AG04450 (cell line): ENCODE results near the gene NR1I3. TPM values are rescaled to one million over a fixed set of nuclear protein-coding genes. Genes with fewer than 3 reads are reported as not detected.

Experiments
- CTCF ChIA-PET: fragments of 300-600, 350-600 bp; formaldehyde crosslinking; extraction: SDS; loops from one replicate; lab custom pipeline; 2022; ENCODE audit warnings: antibody characterized with exemption, inconsistent platforms; lab: Charles Lee
- POLR2A ChIA-PET: fragments of 350-600 bp; formaldehyde crosslinking; extraction: SDS; loops from one replicate; lab custom pipeline; 2021; ENCODE audit warnings: antibody characterized with exemption, inconsistent platforms; lab: Yijun Ruan, JAX
- DNase-seq: peaks from one replicate; pipeline ENCODE4 v3.0.0-alpha.2; 2011; ENCODE audit warnings: low read depth, low spot score
- H3K27ac ChIP-seq: one replicate; pipeline ENCODE4 v1.5.1; 2012; ENCODE audit warnings: low read depth, low read length, control low read depth
- H3K27me3 ChIP-seq: one replicate; pipeline ENCODE4 v1.6.0; 2012; ENCODE audit warnings: low read length; ENCODE audit not compliant: control insufficient read depth, insufficient read depth
- H3K4me3 ChIP-seq: 2 replicates; pipeline ENCODE4 v1.5.1; 2011; ENCODE audit warnings: mild to moderate bottlenecking, low read depth, low read length, control low read depth
- H3K9me3 ChIP-seq: 2 replicates; pipeline ENCODE4 v1.5.1; 2012; ENCODE audit warnings: low read length; ENCODE audit not compliant: control insufficient read depth, insufficient read depth
- polyA plus RNA-seq: library from polyadenylated mRNA; depleted of rRNA; stranded (reverse); fragments of >200 nt; gene quantifications from 2 replicates; pipeline ENCODE4 v1.2.3, GENCODE V29; 2011
- TF ChIP-seq, protein P1 (sequence below): IDR thresholded peaks from 2 replicates; pipeline ENCODE4 v1.5.1; 2011; ENCODE audit warnings: low read depth, low read length, control low read depth, inconsistent platforms

NR1I3 gene
- polyA plus RNA-seq, 1 experiment = not detected

GRCh38 chr1:161188381-161188780 lies 49.6 kb downstream of the NR1I3 start:
- Histone ChIP-seq H3K27me3 (no peaks in the 10 kb centered on the region), H3K27ac (no peak overlapping the region), H3K9me3 (no peaks in the 10 kb centered on the region), H3K4me3 (no peak overlapping the region)
- TF ChIP-seq, protein P1, sequence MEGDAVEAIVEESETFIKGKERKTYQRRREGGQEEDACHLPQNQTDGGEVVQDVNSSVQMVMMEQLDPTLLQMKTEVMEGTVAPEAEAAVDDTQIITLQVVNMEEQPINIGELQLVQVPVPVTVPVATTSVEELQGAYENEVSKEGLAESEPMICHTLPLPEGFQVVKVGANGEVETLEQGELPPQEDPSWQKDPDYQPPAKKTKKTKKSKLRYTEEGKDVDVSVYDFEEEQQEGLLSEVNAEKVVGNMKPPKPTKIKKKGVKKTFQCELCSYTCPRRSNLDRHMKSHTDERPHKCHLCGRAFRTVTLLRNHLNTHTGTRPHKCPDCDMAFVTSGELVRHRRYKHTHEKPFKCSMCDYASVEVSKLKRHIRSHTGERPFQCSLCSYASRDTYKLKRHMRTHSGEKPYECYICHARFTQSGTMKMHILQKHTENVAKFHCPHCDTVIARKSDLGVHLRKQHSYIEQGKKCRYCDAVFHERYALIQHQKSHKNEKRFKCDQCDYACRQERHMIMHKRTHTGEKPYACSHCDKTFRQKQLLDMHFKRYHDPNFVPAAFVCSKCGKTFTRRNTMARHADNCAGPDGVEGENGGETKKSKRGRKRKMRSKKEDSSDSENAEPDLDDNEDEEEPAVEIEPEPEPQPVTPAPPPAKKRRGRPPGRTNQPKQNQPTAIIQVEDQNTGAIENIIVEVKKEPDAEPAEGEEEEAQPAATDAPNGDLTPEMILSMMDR = no peak
- CTCF ChIA-PET = interaction anchor here (2.1 kb wide), 1 partner anchor 37 kb away, joined by 5 read pairs; the partner anchor contains the start of gene TOMM40L
- no peak for DNase-seq
- POLR2A ChIA-PET = no interaction called here

DNA sequence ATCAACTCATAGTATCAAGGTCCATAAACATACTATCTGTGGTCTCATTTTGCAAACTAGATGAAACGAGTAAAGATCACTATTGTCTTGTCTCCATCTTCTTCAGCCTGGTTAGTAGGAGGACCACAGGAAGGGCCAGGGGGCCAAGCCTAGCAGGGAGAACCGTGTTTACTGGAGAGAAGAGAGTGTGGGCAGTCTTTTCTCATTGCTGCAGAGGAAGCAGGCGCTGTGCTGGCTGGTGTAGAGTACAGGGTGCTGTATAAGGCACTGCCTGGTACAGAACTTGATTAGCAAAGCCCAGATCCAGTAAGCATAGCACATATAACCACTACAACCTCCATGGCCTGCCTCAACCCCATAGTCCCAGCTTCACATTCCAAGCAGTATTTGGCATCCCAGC lies 50.7 kb downstream of the NR1I3 start:
- TF ChIP-seq, protein P1 = no peak
- POLR2A ChIA-PET = no interaction called here
- no peak overlapping the region for H3K27ac ChIP-seq
- CTCF ChIA-PET = interaction anchor here (2.0 kb wide), 1 partner anchor 38 kb away, joined by 7 read pairs; the partner anchor contains the start of gene TOMM40L
- no peak for DNase-seq
- no peak overlapping the region for H3K4me3 ChIP-seq
- no peaks in the 10 kb centered on the region for H3K27me3 ChIP-seq
- H3K9me3 ChIP-seq = no peaks in the 10 kb centered on the region

DNA sequence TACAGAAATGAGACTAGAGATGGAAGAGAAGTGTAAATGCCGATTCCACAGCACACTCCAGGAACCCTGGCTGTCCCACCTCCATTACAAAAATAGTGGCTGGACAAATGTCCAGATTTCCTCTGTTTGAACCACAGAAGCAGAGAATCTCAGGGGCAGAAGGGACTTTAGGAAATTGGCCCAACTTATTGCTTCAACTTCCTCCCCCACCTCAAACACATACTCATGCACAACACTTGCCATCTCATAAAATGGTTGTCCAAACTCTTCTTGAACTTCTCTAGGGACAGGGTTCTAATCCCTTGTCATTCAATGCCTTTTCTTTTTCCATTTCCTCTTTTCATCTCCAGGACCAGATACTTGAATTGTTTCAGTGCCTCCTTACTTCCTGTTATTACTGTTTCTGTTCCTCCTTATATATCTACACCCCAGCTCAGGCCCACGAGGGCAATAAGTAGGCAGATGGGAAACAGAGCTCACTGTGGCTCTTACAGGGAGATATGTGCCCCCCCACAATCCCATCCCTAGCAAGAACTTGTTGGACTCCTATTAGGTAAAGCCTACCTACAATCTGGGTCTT lies 52.2 kb downstream of the NR1I3 start:
- TF ChIP-seq, protein P1 = no peak
- ChIA-PET POLR2A (interaction anchor here (0.6 kb wide), 1 partner anchor 128 kb away, joined by 5 read pairs; the partner anchor contains the start of gene SDHC), CTCF (interaction anchor here (2.0 kb wide), 1 partner anchor 40 kb away, joined by 7 read pairs; the partner anchor contains the start of gene TOMM40L)
- Histone ChIP-seq H3K9me3 (no peaks in the 10 kb centered on the region), H3K4me3 (no peak overlapping the region), H3K27me3 (no peaks in the 10 kb centered on the region), H3K27ac (no peak overlapping the region)
- DNase-seq = no peak

- ChIA-PET POLR2A (interaction anchor here (0.6 kb wide), 1 partner anchor 129 kb away, joined by 5 read pairs; the partner anchor contains the start of gene SDHC), CTCF (interaction anchor here (2.0 kb wide), 1 partner anchor 40 kb away, joined by 7 read pairs; the partner anchor contains the start of gene TOMM40L)
- DNase-seq = no peak
- no peaks in the 10 kb centered on the region for H3K9me3 ChIP-seq
- H3K4me3 ChIP-seq = no peak overlapping the region
- H3K27ac ChIP-seq = no peak overlapping the region
- TF ChIP-seq, protein P1 = no peak
- no peaks in the 10 kb centered on the region for H3K27me3 ChIP-seq
Observed at GRCh38 chr1:161185282-161185682, 52.7 kb downstream of the NR1I3 start.

DNA sequence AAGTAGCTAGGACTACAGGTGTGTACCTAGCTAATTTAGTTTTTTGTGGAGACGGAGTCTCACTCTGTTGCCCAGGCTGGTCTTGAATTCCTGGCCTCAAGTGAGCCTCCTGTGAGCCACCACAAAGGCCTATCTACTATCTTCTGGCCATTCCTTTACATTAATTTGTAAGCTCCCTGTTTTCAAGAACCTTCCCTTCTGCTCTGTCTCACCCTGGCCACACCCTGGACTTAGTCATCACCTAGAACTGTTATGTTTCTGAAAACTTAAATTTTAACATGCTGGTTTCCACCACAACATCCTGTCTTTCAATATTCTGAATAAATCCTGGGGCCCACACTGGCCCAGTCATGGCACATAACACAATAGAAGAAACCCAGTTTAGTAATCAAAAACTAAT lies 55.8 kb downstream of the NR1I3 start:
- Histone ChIP-seq H3K4me3 (no peak overlapping the region), H3K27ac (no peak overlapping the region), H3K9me3 (no peaks in the 10 kb centered on the region), H3K27me3 (no peaks in the 10 kb centered on the region)
- ChIA-PET CTCF (interaction anchor here (1.3 to 5.3 kb wide), 7 partner anchors 10 to 200 kb away, joined by 4 to 42 read pairs (median 8); partner anchors contain the start of genes ADAMTS4, PPOX and TOMM40L), POLR2A (interaction anchor here (1.0 kb wide), 1 partner anchor 20 kb away, joined by 3 read pairs; the partner anchor contains the start of gene NDUFS2)
- TF ChIP-seq, protein P1 = no peak
- DNase-seq = no peak
